HUES64 (cell line): Measurements from ENCODE around the gene DHX34.
"Not testable (repeated sequence)": the region's sequence is repeated elsewhere in the genome, so short reads cannot be mapped to it uniquely, and the experiment has no call there.

Experiments used
- H3K27ac ChIP-seq: 2 replicates; pipeline ENCODE4 v1.7.0; 2013; ENCODE audit warnings: low read depth, low read length, inconsistent platforms
- H3K27me3 ChIP-seq: 2 replicates; pipeline ENCODE4 v1.6.1; 2013; ENCODE audit warnings: mild to moderate bottlenecking, low read length; ENCODE audit not compliant: insufficient read depth
- H3K36me3 ChIP-seq: 2 replicates; pipeline ENCODE4 v1.6.1; 2013; ENCODE audit warnings: mild to moderate bottlenecking, low read length; ENCODE audit not compliant: insufficient read depth
- H3K4me1 ChIP-seq: 2 replicates; pipeline ENCODE4 v1.6.1; 2013; ENCODE audit warnings: mild to moderate bottlenecking, low read length, moderate library complexity; ENCODE audit not compliant: insufficient read depth
- H3K4me3 ChIP-seq: 2 replicates; pipeline ENCODE4 v1.5.1; 2013; ENCODE audit warnings: mild to moderate bottlenecking, low read length, moderate library complexity
- H3K9ac ChIP-seq: 2 replicates; pipeline ENCODE4 v1.6.1; 2013; ENCODE audit warnings: mild to moderate bottlenecking, low read depth, low read length
- H3K9me3 ChIP-seq: 2 replicates; pipeline ENCODE4 v1.6.1; 2013; ENCODE audit warnings: low read depth, low read length; ENCODE audit not compliant: insufficient read depth
- WGBS: fragments of 150-250, 120-280 bp; methylation state at CpG from one replicate; pipeline ENCODE4 v1.1.7; 2013; ENCODE audit warnings: missing lambda C conversion rate; 5-methylcytosine and 5-hydroxymethylcytosine counted together

Gene DHX34

DNA sequence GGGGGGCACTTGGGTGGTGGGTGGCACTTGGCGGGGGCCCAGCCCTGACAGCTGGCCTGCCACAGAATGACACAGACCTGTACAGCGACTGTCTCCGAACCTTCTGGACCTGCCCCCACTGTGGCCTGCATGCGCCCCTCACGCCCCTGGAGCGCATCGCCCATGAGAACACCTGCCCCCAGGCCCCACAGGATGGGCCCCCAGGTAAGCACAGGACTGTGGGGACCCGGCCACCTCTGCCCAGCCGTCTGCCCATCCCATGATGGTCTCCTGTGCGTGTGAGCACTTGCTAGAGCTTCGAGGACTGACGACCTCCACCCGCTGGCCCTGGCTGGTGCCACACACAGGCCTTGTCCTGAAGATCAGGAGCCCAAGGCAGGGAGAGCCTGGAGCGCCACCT lies 32.0 kb downstream of the DHX34 start:
- H3K36me3 ChIP-seq: peaks cover 61% of the 10 kb centered on the region
- no peaks in the 10 kb centered on the region for H3K27me3 ChIP-seq
- 95% methylated on average over 14 of the region's 14 CpGs for WGBS
- H3K4me1 ChIP-seq: no peaks in the 10 kb centered on the region
- H3K9me3 ChIP-seq: no peaks in the 10 kb centered on the region
- H3K9ac ChIP-seq: no peak overlapping the region
- H3K4me3 ChIP-seq: no peak overlapping the region
- no peak overlapping the region for H3K27ac ChIP-seq

DNA sequence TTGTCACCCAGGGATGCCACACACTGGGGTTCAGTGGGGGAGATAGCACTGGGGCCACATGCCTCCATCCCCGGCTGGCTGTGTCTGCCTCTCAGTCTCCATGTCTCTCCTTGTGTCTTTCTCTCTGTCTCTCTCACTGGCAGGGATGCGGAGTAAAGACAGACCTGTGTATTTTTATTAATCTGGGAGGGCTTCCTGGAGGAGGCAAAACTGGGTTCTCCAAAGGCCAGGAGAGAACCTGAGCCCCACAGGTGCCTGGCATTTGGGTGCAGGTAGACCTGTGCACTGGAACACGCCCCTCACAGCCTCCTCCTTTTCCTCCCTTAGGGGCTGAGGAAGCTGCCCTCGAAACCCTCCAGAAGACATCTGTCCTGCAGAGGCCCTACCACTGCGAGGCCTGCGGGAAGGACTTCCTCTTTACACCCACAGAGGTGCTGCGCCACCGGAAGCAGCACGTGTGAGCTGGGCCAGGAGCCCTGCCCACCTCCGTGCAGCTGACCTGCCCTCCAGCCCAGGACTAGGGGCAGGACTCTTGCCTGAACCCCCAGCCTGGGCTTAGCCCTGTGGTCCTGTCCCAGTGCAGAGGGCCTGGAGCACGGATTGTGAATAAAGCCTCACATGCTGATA lies 32.7 kb downstream of the DHX34 start:
- H3K9ac ChIP-seq: no peak overlapping the region
- H3K36me3 ChIP-seq: peaks cover 54% of the 10 kb centered on the region
- H3K9me3 ChIP-seq: no peaks in the 10 kb centered on the region
- no peak overlapping the region for H3K4me3 ChIP-seq
- no peaks in the 10 kb centered on the region for H3K27me3 ChIP-seq
- no peak overlapping the region for H3K27ac ChIP-seq
- H3K4me1 ChIP-seq: no peaks in the 10 kb centered on the region
- 93% methylated on average over 11 of the region's 11 CpGs for WGBS

DNA sequence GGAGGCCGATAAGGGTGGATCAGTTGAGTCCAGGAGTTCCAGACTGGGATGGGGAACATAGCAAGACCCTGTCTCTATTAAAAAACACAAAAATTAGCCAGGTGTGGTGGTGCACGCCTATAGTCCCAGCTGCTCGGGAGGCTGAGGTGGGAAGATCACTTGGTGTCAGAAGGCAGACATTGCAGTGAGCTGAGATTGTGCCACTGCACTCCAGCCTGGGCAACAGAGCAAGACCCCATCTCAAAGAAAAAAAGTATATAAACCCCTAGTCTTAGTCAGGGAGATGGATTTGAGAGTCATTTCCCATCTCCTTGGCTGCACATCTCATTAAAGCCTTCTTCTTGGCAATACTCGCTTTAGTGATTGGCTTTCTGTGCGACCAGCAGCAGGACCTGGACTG lies 34.8 kb downstream of the DHX34 start:
- H3K9me3 ChIP-seq, H3K9ac ChIP-seq, H3K27me3 ChIP-seq, H3K27ac ChIP-seq, H3K4me3 ChIP-seq, H3K4me1 ChIP-seq: not testable (repeated sequence)
- 98% methylated on average over 5 of the region's 5 CpGs for WGBS
- peaks cover 34% of the 10 kb centered on the region for H3K36me3 ChIP-seq

DNA sequence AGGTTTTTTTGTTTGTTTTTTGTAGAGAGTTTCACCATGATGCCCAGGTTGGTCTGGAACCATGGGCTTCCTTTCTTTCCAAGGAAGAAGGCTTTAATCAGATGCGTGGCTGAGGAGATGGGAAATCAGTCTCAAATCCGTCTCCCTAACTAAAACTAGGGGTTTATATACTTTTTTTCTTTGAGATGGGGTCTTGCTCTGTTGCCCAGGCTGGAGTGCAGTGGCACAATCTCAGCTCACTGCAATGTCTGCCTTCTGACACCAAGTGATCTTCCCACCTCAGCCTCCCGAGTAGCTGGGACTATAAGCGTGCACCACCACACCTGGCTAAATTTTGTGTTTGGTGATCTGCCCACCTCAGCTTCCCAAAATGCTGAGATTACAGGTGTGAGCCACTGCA lies 35.4 kb downstream of the DHX34 start:
- H3K9ac ChIP-seq, H3K4me1 ChIP-seq, H3K9me3 ChIP-seq, H3K4me3 ChIP-seq, H3K27me3 ChIP-seq, H3K27ac ChIP-seq: not testable (repeated sequence)
- peaks cover 29% of the 10 kb centered on the region for H3K36me3 ChIP-seq
- WGBS: 96% methylated on average over 2 of the region's 4 CpGs

DNA sequence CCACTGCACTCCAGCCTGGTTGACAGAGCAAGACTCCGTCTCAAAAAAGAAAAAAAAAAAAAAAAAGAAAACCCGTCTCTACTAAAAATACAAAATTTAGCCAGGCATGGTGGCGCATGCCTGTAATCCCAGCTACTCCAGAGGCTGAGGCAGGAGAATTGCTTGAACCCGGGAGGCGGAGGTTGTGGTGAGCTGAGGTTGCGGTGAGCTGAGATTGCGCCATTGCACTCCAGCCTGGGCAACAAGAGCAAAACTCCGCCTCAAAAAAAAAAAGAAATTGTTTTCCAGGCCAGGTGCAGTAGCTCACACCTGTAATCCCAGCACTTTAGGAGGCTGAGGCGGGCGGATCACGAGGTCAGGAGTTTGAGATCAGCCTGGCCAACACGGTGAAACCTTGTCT lies 37.5 kb downstream of the DHX34 start:
- not testable (repeated sequence) for H3K9me3 ChIP-seq, H3K4me1 ChIP-seq, H3K36me3 ChIP-seq, H3K27ac ChIP-seq, H3K4me3 ChIP-seq, H3K27me3 ChIP-seq, H3K9ac ChIP-seq
- WGBS: 96% methylated on average over 11 of the region's 12 CpGs

DNA sequence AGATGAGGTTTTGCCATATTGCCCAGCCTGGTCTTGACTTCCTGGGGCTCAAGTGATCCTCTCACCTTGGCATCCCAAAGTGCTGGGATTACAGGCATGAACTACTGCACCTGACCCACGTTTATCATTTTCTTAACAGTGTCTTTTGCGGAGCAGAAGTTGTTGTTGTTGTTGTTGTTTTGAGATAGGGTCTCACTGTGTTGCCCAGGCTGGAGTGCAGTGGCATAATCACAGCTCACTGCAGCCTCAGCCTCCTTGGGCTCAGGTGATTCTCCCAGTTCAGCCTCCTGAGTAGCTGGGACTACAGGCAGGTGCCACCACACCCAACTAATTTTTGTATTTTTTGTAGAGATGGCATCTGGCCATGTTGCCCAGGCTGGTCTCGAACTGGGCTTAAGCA lies 38.5 kb downstream of the DHX34 start:
- not testable (repeated sequence) for H3K27ac ChIP-seq, H3K9me3 ChIP-seq, H3K4me3 ChIP-seq, H3K4me1 ChIP-seq, H3K36me3 ChIP-seq, H3K27me3 ChIP-seq, H3K9ac ChIP-seq
- 99% methylated on average over 3 of the region's 3 CpGs for WGBS

DNA sequence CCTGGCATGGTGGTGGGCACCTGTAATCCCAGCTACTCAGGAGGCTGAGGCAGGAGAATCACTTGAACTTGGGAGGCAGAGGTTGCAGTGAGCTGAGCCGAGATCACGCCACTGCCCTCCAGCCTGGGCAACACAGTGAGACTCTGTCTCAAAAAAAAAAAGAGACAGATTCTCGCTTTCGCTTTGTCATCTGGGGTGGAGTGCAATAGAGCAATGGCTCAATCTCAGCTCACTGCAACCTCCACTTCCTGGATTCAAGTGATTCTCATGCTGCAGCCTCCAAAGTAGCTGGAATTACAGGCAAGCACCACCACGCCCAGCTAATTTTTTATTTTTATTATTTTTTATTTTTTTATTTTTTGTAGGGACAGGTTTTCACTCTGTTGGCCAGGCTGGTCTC lies 39.6 kb downstream of the DHX34 start:
- not testable (repeated sequence) for H3K4me3 ChIP-seq, H3K27me3 ChIP-seq, H3K36me3 ChIP-seq, H3K9me3 ChIP-seq, H3K4me1 ChIP-seq, H3K27ac ChIP-seq, H3K9ac ChIP-seq
- 94% methylated on average over 4 of the region's 5 CpGs for WGBS

DNA sequence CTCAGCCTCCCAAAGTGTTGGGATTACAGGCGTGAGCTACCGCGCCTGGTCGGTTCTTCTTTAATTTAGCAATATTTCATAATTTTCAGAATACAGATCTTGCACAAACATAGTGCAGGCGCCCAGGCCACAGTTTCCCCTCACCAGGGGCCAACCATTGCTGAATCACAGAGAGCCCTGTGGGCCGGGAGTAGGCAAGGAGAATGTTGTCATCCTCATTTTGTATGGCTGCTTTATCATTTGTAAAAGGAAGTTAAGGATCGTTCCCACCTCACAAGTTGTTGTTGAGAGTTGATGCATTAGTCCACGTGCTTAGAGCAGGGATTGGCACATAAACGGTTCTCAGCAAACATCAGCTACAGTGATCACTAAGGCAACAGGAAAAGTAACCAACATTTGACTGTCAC lies 40.0 kb downstream of the DHX34 start:
- 90% methylated on average over 9 of the region's 9 CpGs for WGBS
- Histone ChIP-seq H3K9ac (no peak overlapping the region), H3K4me3 (no peak overlapping the region), H3K4me1 (no peaks in the 10 kb centered on the region), H3K9me3 (no peaks in the 10 kb centered on the region), H3K36me3 (no peaks in the 10 kb centered on the region), H3K27me3 (no peaks in the 10 kb centered on the region), H3K27ac (no peak overlapping the region)

DNA sequence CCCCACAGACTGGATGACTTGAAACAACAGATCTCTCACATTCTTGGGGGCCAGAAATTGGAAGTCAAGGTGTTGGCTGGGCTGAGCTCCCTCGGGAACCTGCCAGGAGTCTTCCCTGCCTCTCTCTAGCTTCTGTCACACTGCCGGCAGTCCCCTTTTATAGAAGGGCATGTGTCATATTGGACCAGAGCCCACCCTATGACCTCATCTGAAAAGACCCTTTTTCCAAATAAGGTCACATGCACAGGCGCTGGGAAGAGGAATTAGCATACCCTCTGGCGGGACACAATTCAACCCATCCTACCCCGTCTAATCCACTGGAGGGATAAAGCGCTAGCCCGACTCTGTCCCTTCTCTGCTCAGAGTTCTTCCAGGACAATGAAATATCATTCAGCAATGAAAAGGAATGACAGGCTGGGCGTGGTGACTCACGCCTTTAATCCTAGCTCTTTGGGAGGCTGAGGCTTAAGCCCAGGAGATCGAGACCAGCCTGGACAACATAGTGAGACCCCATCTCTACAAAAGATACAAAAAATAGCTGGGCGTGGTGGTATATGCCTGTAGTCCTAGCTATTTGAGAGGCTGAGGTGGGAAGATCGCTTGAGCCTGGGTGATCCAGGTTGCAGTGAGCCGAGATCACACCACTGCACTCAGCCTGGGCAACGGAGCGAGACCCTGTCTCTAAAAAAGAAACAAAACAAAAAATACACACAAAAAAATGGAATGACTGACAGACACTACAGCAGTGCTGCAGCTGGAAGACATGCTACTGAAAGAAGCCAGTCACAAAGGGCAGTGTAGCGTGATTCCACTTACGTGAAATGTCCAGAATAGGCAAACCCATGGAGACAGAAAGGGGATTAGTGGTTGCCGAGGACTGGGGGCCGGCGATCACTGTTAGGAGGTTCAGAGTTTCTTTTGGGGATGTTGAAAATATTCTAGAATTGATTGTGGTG lies 41.7 kb downstream of the DHX34 start:
- Histone ChIP-seq H3K36me3 (no peaks in the 10 kb centered on the region), H3K27ac (peak overlapping the region; percentile 61), H3K4me1 (no peaks in the 10 kb centered on the region), H3K27me3 (no peaks in the 10 kb centered on the region), H3K4me3 (no peak overlapping the region), H3K9me3 (no peaks in the 10 kb centered on the region), H3K9ac (no peak overlapping the region)
- 86% methylated on average over 20 of the region's 20 CpGs for WGBS

DNA sequence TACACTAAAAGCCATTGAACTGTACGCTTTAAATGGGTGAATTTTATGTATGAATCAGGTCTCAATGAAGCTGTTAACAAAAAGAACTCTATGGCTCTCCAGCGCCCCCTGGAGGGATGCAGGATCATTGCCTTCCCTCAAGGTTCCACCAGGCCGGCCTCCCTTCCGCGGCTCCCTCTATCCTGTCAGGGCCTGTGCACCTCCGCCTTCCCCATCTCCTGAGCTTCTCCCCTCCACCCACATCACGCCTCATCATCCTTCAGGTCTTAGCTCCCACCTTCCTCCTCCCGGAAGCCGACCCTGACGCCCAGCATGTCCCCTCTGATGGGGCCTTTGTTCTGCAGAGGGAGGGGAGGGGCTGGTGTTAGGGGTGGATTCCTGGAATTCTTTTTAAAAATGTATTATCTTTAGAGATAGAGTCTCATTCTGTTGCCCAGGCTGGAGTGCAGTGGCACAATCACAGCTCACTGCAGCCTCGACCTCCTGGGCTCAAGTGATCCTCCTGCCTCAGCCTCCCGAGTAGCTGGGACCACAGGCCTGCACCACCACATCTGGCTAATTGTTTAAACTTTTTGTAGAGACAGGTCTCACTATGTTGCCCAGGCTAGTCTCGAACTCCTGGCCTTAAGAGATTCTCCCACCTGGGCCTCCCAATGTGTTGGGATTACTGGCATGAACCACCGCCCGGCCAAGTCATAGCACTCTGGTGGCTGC lies 42.6 kb downstream of the DHX34 start:
- no peaks in the 10 kb centered on the region for H3K9me3 ChIP-seq
- H3K4me3 ChIP-seq: no peak overlapping the region
- peak overlapping the region; percentile 61 for H3K27ac ChIP-seq
- no peak overlapping the region for H3K9ac ChIP-seq
- no peaks in the 10 kb centered on the region for H3K27me3 ChIP-seq
- 38% methylated on average over 14 of the region's 15 CpGs for WGBS
- H3K4me1 ChIP-seq: no peaks in the 10 kb centered on the region
- no peaks in the 10 kb centered on the region for H3K36me3 ChIP-seq
